Upper lobe of left lung (tissue), 6 donors: ENCODE measurements around the gene ACSM2B. TPM values are rescaled to one million over a fixed set of nuclear protein-coding genes. Genes with fewer than 3 reads are reported as not detected.

Source experiments
- small RNA-seq, 4 donors: library from RNA; depleted of rRNA; stranded (forward); fragments of <200 nt; gene quantifications; one replicate each; pipeline ENCODE3, GENCODE V24; 2016
- total RNA-seq, 6 donors: library from RNA; depleted of rRNA in 4 of 6; stranded (reverse); fragments of >200 nt in 4 of 6; gene quantifications; one replicate each; pipeline versions ENCODE4 v1.1.0 to v1.2.1, GENCODE V29; 2016 to 2021
- donor health status: DM: no; HTN: no; CAD: no; lungs with moderate emphysema.
- donor health status: DM: no; HTN: yes; CAD: no; lungs with severe emphysema.

Gene ACSM2B
- total RNA-seq, 6 donors from 2014 or later, result 0.17 to 0.34 (median 0.20) TPM; not detected in 3

Small RNAs within 50 kb of the gene (small RNA-seq; reads per million reads assigned to genes)
- gene AC141273.3, result 0 reads per million in 4 donors

Other genes with a start within 250 kb of the ACSM2B start
- gene GP2, start 248.9 kb downstream of the ACSM2B start, total RNA-seq, result 10 to 100 TPM in 1 of 6 donors, 1 to 10 TPM in 2, under 1 TPM in 1, not detected in 2; 0.39 to 15.4 (median 4.9) TPM
- not detected for gene UMOD, start 223.7 kb downstream of the ACSM2B start, total RNA-seq
- gene PDILT, start 171.6 kb downstream of the ACSM2B start, total RNA-seq, result not detected
- 10 to 100 TPM in 1 of 6 donors, 1 to 10 TPM in 4, under 1 TPM in 1; 0.89 to 11.5 (median 2.3) TPM for gene ACSM5, start 166.8 kb downstream of the ACSM2B start, total RNA-seq
- under 1 TPM in 1 of 6 donors, not detected in 5; 0.34 TPM for gene ACSM2A, start 124.8 kb downstream of the ACSM2B start, total RNA-seq
- gene ACSM1, start 121.3 kb upstream of the ACSM2B start, total RNA-seq, result 1 to 10 TPM in 3 of 6 donors, under 1 TPM in 2, not detected in 1; 0.77 to 2.1 (median 1.2) TPM
- 10 to 100 TPM; 34.1 to 62.0 (median 41.2) TPM for gene THUMPD1, start 165.5 kb upstream of the ACSM2B start, total RNA-seq
- gene ACSM3, start 187.6 kb upstream of the ACSM2B start, total RNA-seq, result 10 to 100 TPM in 5 of 6 donors, 1 to 10 TPM in 1; 8.5 to 28.6 (median 15.9) TPM
- 10 to 100 TPM in 4 of 6 donors, 1 to 10 TPM in 2; 7.3 to 13.8 (median 11.6) TPM for gene ERI2, start 230.1 kb upstream of the ACSM2B start, total RNA-seq
- 10 to 100 TPM in 1 of 6 donors, 1 to 10 TPM in 5; 2.1 to 12.7 (median 3.0) TPM for gene REXO5, start 230.2 kb upstream of the ACSM2B start, total RNA-seq